Raji (cell line): ENCODE results near the gene KIF11.

ENCODE experiments used
- POLR2A ChIP-seq: IDR thresholded peaks from 2 replicates; pipeline ENCODE4 v1.6.1; 2011; ENCODE audit warnings: low read depth, low read length, control low read depth; ENCODE audit not compliant: insufficient read depth

The KIF11 gene

GRCh38 chr10:92592761-92593618, at the start of gene KIF11:
KIF11 (plus strand) TSS chr10:92593130; CDS start chr10:92593376, 246 bp downstream.
- peak; percentile 95 for TF ChIP-seq POLR2A

- TF ChIP-seq POLR2A: no peak
Measured at GRCh38 chr10:92544296-92544695, 48.6 kb upstream of the KIF11 start.

GRCh38 chr10:92545556-92545955, 47.4 kb upstream of the KIF11 start:
- no peak for TF ChIP-seq POLR2A

- no peak for TF ChIP-seq POLR2A
Measured at GRCh38 chr10:92547676-92548075, 45.3 kb upstream of the KIF11 start.

- TF ChIP-seq POLR2A: no peak
Measured at GRCh38 chr10:92550924-92551323, 42.0 kb upstream of the KIF11 start.

- TF ChIP-seq POLR2A: no peak
Measured at GRCh38 chr10:92552310-92552709, 40.6 kb upstream of the KIF11 start.

GRCh38 chr10:92553959-92554358, 39.0 kb upstream of the KIF11 start:
- no peak for TF ChIP-seq POLR2A

- no peak for TF ChIP-seq POLR2A
Measured at GRCh38 chr10:92559046-92559445, 33.9 kb upstream of the KIF11 start.

GRCh38 chr10:92562424-92562823, 30.5 kb upstream of the KIF11 start:
- no peak for TF ChIP-seq POLR2A

- no peak for TF ChIP-seq POLR2A
Measured at GRCh38 chr10:92567952-92568600, 24.9 kb upstream of the KIF11 start.

GRCh38 chr10:92569071-92569470, 23.9 kb upstream of the KIF11 start:
- TF ChIP-seq POLR2A: no peak

- no peak for TF ChIP-seq POLR2A
Measured at GRCh38 chr10:92571649-92572048, 21.3 kb upstream of the KIF11 start.

GRCh38 chr10:92572362-92573090, 20.4 kb upstream of the KIF11 start:
- TF ChIP-seq POLR2A: no peak

- no peak for TF ChIP-seq POLR2A
Measured at GRCh38 chr10:92573091-92573797, 19.7 kb upstream of the KIF11 start.
